PC-3 (cell line): ENCODE measurements around the gene PPP1R26.

Source experiments
- EZH2 ChIP-seq: fragments of 300-600 bp; sonication (generic); IDR thresholded peaks from one replicate; pipeline ENCODE4 v1.6.1; 2017; ENCODE audit warnings: antibody characterized with exemption, mild to moderate bottlenecking, low read length; ENCODE audit not compliant: unreplicated experiment
- TF ChIP-seq, protein P1 (sequence below): fragments of 300-600 bp; sonication (generic); conservative IDR thresholded peaks from 2 replicates; pipeline ENCODE4 v1.5.1; 2017; ENCODE audit warnings: antibody characterized with exemption, low read depth, mild to moderate bottlenecking, low read length

DNA sequence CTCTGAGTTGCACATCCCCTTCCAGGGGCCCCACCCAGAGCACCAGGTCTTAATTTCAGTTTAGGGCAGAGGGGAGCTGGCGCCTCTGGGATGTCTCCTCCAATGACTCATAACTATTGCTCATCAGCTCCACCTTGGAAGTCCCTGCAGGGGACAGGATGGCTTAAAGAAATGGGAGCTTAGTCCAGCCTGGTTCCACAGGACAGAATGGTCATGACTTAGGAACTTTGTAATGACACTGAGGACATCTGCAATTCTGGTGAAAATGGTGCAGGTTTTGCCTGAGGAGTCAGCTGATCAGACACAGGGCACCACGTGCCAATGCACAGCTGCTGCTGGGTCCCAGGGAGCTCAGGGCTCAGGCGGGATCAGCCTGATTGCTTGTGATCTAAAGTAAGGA lies 16.4 kb upstream of the PPP1R26 start:
- TF ChIP-seq, protein P1, sequence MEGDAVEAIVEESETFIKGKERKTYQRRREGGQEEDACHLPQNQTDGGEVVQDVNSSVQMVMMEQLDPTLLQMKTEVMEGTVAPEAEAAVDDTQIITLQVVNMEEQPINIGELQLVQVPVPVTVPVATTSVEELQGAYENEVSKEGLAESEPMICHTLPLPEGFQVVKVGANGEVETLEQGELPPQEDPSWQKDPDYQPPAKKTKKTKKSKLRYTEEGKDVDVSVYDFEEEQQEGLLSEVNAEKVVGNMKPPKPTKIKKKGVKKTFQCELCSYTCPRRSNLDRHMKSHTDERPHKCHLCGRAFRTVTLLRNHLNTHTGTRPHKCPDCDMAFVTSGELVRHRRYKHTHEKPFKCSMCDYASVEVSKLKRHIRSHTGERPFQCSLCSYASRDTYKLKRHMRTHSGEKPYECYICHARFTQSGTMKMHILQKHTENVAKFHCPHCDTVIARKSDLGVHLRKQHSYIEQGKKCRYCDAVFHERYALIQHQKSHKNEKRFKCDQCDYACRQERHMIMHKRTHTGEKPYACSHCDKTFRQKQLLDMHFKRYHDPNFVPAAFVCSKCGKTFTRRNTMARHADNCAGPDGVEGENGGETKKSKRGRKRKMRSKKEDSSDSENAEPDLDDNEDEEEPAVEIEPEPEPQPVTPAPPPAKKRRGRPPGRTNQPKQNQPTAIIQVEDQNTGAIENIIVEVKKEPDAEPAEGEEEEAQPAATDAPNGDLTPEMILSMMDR: no peak
- no peak for TF ChIP-seq EZH2
